Vagina (tissue), 2 donors: ENCODE results near the gene LY6G5C. TPM values are rescaled to one million over a fixed set of nuclear protein-coding genes. Genes with fewer than 3 reads are reported as not detected.

ENCODE experiments used
- DNase-seq, 2 donors: peaks; one replicate each; pipeline ENCODE4 v3.0.0-alpha.2; 2017; ENCODE audit errors: extremely low spot score in 2 of 2
- H3K27ac ChIP-seq: fragments of 200-600 bp; sonication (generic); one replicate; pipeline ENCODE4 v1.5.1; 2019
- H3K27me3 ChIP-seq: fragments of 200-600 bp; sonication (generic); one replicate; pipeline ENCODE4 v1.5.1; 2019
- H3K36me3 ChIP-seq, 2 donors: fragments of 200-600 bp; sonication (generic); one replicate each; pipeline ENCODE4 v1.5.1; 2017 to 2019
- H3K4me1 ChIP-seq: fragments of 200-600 bp; sonication (generic); one replicate; pipeline ENCODE4 v1.5.1; 2019
- H3K4me3 ChIP-seq, 2 donors: fragments of 200-600 bp; sonication (generic); 1 replicate in 1 of 2; 2 replicates in 1 of 2; pipeline ENCODE4 v1.5.1; 2016 to 2019
- H3K9me3 ChIP-seq: fragments of 200-600 bp; sonication (generic); one replicate; pipeline ENCODE4 v1.5.1; 2019
- POLR2A ChIP-seq, 2 donors: fragments of 450-650 bp; IDR thresholded peaks; one replicate each; pipeline ENCODE4 v1.6.1; 2017; ENCODE audit warnings: antibody characterized with exemption in 2 of 2, mild to moderate bottlenecking in 2 of 2, moderate library complexity in 2 of 2
- POLR2AphosphoS5 ChIP-seq, 2 donors: sonication (generic); formaldehyde crosslinking; IDR thresholded peaks; one replicate each; pipeline ENCODE4 v1.9.0; 2017; ENCODE audit warnings: antibody characterized with exemption in 2 of 2, mild to moderate bottlenecking in 2 of 2, low read depth in 1 of 2; ENCODE audit not compliant: insufficient read depth in 1 of 2
- intact Hi-C: fragments of 100-400 bp; cut with DNase I; formaldehyde crosslinking; loops from one replicate; pipeline ENCODE4 v1.15.1; 2023
- total RNA-seq: library from RNA; depleted of rRNA; stranded (reverse); fragments of >200 nt; gene quantifications from one replicate; pipeline ENCODE4 v1.2.3, GENCODE V29; 2016
- TF ChIP-seq, protein P1 (sequence below), 3 experiments: fragments of 450-650 bp in 2 of 3; fragments of 200-600 bp in 1 of 3; sonication (generic) in 1 of 3; IDR thresholded peaks; one replicate each; pipeline ENCODE4 v1.5.1; 2017 to 2019; ENCODE audit warnings: antibody characterized with exemption in 3 of 3, mild to moderate bottlenecking in 2 of 3, moderate library complexity in 2 of 3

LY6G5C gene
- total RNA-seq, 1 donor from 2014 or later, result 1.7 TPM

DNA sequence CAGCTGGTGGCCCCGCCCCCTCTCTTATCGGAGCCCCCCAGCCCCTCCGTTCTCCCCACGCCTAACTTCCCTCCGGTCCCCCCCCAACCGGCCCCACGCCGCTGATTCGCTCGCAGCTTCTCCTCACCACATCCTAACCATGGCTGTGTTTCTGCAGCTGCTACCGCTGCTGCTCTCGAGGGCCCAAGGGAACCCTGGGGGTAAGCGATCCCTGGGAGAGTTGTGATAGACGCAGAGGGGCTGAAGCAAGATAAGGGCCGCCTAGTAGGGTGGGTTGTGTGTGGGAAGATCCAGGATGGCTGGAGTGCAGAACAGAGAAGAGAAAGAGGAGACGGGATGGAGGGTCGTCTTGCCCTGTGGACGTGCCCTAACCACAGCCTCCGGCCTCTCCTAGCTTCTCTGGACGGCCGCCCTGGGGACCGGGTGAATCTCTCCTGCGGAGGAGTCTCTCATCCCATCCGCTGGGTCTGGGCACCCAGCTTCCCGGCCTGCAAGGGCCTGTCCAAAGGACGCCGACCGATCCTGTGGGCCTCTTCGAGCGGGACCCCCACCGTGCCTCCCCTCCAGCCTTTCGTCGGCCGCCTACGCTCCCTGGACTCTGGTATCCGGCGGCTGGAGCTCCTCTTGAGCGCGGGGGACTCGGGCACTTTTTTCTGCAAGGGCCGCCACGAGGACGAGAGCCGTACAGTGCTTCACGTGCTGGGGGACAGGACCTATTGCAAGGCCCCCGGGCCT is 42.5 kb upstream of the LY6G5C start, which contains the start of gene MPIG6B:
TSS of gene MPIG6B (plus strand) at position 129 of the 735 bp plus-strand sequence. CDS start at position 140, 11 bp downstream.
- Histone ChIP-seq H3K36me3 (peaks cover 0 to 14% of the 10 kb centered on the region in 2 donors), H3K27me3 (no peaks in the 10 kb centered on the region), H3K27ac (no peak within 1 kb of the TSS), H3K9me3 (no peaks in the 10 kb centered on the region), H3K4me1 (peaks cover 32% of the 10 kb centered on the region), H3K4me3 (no peak within 1 kb of the TSS)
- no peak for DNase-seq
- TF ChIP-seq POLR2AphosphoS5 (IDR thresholded peaks at IDR 0.05; ENCODE audit: insufficient read depth in 1 of 2, low read depth in 1 of 2) (no peak), POLR2A (IDR thresholded peaks at IDR 0.05) (no peak)
- TF ChIP-seq, protein P1, sequence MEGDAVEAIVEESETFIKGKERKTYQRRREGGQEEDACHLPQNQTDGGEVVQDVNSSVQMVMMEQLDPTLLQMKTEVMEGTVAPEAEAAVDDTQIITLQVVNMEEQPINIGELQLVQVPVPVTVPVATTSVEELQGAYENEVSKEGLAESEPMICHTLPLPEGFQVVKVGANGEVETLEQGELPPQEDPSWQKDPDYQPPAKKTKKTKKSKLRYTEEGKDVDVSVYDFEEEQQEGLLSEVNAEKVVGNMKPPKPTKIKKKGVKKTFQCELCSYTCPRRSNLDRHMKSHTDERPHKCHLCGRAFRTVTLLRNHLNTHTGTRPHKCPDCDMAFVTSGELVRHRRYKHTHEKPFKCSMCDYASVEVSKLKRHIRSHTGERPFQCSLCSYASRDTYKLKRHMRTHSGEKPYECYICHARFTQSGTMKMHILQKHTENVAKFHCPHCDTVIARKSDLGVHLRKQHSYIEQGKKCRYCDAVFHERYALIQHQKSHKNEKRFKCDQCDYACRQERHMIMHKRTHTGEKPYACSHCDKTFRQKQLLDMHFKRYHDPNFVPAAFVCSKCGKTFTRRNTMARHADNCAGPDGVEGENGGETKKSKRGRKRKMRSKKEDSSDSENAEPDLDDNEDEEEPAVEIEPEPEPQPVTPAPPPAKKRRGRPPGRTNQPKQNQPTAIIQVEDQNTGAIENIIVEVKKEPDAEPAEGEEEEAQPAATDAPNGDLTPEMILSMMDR (IDR thresholded peaks at IDR 0.05), result no peak
- intact Hi-C loops, result no loop called here

DNA sequence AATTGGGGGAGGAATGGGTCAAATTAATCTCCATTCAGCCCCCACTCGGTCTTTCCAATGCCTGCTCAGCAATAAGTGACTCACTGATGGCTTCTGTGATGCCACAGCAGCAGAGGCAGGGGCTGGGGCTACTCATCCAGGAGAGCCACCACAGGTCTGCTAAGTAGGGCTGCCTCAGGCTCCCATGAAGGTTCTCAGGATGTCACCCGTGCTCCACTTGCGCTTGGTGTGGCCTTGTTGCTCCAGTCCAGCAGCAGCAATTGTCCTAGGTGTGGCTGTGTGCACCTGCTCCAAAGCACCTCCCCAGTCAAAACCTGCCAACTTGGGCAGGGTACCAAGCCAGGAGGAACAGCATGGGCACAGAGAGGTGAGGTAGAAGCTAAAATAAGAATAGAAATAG is 41.3 kb upstream of the LY6G5C start:
- Histone ChIP-seq H3K27me3 (no peaks in the 10 kb centered on the region), H3K9me3 (no peaks in the 10 kb centered on the region), H3K27ac (no peak overlapping the region), H3K4me1 (peaks cover 20% of the 10 kb centered on the region), H3K36me3 (peaks cover 0 to 11% of the 10 kb centered on the region in 2 donors), H3K4me3 (no peak overlapping the region)
- TF ChIP-seq POLR2AphosphoS5 (IDR thresholded peaks at IDR 0.05; ENCODE audit: insufficient read depth in 1 of 2, low read depth in 1 of 2), result no peak
- TF ChIP-seq, protein P1 (IDR thresholded peaks at IDR 0.05), result no peak
- intact Hi-C loops, result no loop called here
- no peak for DNase-seq

DNA sequence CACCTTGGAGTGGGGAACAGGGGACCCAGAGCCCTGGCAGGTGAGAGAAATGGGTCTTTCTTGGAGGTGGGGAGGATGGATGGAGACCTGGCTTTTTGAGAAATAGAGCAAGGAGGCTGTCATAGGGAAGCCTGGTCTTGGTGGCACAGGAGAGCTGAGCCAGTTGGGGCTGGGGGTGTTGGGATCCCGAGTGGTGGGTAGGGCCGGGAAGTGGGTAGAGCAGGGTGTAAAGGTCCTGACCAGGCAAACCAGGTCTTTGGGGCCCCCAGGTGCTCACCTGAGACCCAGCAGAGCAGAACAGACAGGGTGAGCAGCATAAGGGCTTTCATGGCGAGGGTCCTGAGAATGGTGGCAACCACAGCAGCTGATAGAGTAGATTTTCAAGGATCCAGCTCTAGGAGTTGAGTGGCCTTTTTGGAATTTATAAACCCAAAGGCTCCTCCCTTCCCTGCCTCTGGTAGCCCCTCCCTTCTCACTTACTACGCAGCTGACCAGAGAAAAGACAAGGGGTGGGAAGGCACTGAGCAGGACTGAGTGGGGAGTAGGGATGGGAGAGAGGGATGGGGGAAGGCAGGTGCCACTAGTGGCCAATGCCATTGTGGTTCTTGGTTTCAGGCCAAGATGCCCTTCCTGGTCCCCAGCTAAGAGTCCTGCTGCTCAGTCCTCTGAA is 40.6 kb upstream of the LY6G5C start, which contains the start of gene LY6G6C:
TSS of gene LY6G6C (minus strand) at position 396 of the 670 bp plus-strand sequence. CDS start at position 329, 67 bp downstream.
- H3K9me3 ChIP-seq, result no peaks in the 10 kb centered on the region
- intact Hi-C loops, result no loop called here
- peaks cover 0 to 4% of the 10 kb centered on the region in 2 donors for H3K36me3 ChIP-seq
- no peak within 1 kb of the TSS for H3K4me3 ChIP-seq
- TF ChIP-seq POLR2A (IDR thresholded peaks at IDR 0.05), result no peak
- no peak for TF ChIP-seq POLR2AphosphoS5 (IDR thresholded peaks at IDR 0.05; ENCODE audit: insufficient read depth in 1 of 2, low read depth in 1 of 2)
- TF ChIP-seq, protein P1 (IDR thresholded peaks at IDR 0.05), result no peak
- H3K27me3 ChIP-seq, result no peaks in the 10 kb centered on the region
- DNase-seq, result no peak
- H3K4me1 ChIP-seq, result peaks cover 13% of the 10 kb centered on the region
- no peak within 1 kb of the TSS for H3K27ac ChIP-seq

DNA sequence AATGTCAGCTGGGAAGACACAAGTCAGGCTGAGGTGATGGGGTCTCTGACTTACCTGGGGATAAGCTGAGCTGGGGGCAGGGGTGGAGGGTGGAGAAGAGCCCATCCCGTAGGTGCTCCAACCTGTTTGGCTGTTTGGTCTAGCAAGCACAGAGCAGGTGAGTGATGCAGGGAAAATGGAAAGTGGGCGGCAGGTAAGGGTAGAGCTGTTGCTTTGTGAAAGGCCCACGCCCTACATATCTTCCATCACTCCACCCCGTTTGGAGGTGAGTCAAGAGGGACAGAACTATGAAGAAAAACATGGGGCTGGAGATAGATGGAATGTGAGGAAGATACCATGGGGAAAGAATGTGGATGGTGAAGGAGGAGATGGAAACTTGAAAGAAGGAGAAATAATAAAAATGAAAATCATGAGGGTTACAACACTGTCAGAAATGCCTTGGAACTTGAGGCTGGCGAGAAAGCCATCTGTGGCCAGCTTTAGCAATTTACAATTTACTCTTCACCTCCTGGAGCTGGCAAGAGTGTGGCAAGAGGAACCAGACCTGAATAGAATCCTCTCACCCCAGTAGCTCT is 39.4 kb upstream of the LY6G5C start:
- Histone ChIP-seq H3K36me3 (no peaks in the 10 kb centered on the region), H3K4me1 (peaks cover 7% of the 10 kb centered on the region), H3K9me3 (no peaks in the 10 kb centered on the region), H3K27ac (no peak overlapping the region), H3K27me3 (no peaks in the 10 kb centered on the region), H3K4me3 (peak overlapping the region in 1 of 2 donors; percentile 3)
- intact Hi-C loops, result no loop called here
- DNase-seq, result no peak
- no peak for TF ChIP-seq POLR2A (IDR thresholded peaks at IDR 0.05)
- TF ChIP-seq POLR2AphosphoS5 (IDR thresholded peaks at IDR 0.05; ENCODE audit: insufficient read depth in 1 of 2, low read depth in 1 of 2), result no peak
- TF ChIP-seq, protein P1 (IDR thresholded peaks at IDR 0.05), result no peak
